Measurements from ENCODE around the gene HPS5.

HPS5 gene

DNA sequence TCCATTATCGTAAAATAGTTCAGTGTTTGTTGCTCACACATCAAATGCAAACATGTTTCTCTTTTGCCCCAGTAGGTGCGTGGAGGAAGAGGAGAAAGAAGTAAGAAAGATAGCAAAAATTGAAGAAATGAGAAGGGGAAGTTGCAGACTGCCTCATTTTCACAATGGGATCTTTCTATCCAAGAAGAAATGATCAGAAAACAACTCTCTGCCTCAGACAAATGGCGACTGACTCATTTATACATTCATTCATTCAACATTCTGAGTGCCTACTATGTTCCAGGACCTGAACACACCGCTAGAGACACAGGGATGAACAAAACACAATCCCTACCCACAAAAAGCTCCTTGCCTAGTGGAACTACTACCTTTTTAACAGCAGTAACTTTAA, 367 bp downstream of the HPS5 start:
- DNase-seq (ENCODE audit: low read depth in 2 of 2): no peak

DNA sequence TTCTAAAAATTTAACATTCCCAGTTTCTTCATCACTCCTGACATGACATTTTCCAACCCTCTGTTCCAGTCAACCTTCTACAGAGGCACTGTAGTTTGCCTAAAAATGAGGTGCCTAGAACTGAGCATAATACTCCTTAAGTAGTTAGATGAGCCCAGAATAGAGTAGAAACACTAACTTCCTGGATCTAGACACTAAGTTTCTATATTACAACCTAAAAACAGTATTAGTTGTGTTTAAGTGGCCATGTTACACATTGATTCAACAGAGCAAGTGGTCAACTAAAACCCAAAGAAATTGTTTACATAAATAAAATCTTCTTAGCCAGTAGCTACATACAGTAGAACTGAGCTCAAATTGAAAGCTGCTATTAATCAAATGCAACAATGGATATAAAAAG, 1.3 kb downstream of the HPS5 start:
- DNase-seq (ENCODE audit: low read depth in 2 of 2): no peak

DNA sequence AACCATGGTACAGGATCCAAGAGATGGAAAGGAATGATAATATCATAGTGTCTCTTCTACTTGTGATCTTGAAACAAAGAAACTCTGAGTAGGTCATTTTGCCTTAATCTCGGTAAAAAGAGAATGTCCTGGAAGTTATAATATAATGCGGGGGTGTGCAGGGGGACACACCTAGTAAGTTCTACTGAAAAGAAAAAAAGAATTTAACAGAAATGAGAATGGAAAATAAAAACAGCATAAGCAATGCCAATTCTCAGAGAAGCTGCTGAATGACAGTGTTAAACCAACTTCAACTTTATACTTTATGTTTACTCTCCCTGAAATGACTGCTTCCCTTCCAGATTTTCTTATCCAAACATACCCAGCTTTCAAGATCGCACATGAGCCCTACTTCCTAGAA, 2.0 kb downstream of the HPS5 start:
- no peak for DNase-seq (ENCODE audit: low read depth in 2 of 2)

DNA sequence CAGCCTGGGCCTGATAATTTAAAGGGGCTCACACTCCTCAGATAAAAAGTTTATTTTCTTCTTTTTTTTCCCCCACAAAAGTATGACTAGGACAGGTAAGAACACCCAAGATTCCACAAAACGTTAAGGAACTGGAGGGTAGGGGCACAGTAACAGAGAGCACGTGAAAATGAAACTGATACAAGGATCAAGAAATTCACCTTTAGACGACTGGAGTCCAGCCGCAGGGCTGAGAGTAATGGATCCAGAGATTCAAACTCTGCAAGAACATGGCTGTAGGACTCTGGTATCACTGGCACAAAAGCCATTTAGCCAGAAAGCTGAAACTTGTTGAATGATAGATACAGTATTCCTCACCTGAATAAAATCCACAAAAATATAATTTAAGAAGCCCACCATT, 4.4 kb downstream of the HPS5 start:
- DNase-seq (ENCODE audit: low read depth in 2 of 2): no peak

DNA sequence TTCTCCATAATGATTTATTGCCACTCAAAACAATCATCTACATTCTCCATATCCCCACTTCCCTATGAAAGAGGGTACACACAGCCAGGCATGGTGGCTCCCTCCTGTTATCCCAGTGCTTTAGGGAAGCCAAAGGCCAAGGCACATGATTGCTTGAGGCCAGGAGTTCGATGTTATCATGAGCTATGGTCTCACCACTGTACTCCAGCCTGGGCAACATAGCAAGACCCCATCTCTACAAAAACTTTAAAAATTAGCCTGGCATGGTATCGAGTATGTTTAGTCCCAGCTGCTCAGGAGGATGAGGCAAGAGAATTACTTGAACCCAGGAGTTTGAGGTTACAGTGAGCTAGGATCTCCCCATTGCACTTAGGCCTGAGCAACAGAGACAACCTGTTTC, 6.0 kb downstream of the HPS5 start:
- no peak for DNase-seq (ENCODE audit: low read depth in 2 of 2)

DNA sequence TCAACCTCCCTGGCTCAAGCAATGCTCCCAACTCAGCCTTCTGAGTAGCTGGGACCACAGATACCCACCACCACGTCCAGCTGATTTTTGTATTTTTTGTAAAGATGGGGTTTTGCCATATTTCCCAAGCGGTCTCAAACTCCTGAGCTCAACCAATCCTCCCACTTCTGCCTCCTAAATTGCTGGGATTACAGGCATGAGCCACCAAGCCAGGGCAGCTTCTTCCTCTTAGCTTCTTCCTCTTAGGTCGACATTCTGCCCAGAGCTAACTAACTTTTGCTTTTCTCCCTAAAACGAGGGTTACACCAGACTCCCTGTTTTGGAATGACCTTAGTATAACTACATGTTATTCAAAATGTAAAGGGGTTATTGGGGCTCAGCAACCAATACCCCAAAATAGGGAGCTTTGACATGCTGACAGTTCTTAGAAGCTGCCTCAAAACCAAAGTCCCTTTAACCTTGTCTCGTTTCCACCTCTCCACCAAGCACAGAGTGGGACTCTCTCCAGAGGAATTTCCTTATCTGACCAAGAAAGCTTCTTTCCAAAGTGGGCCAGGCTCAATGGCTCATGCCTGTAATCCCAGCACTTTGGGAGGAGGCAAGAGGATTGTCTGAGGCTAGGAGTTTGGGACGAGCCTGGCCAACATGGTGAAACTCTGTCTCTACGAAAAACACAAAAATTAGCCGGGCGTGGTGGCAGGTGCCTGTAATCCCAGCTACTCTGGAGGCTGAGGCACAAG, 7.0 kb downstream of the HPS5 start:
- no peak for DNase-seq (ENCODE audit: low read depth in 2 of 2)

DNA sequence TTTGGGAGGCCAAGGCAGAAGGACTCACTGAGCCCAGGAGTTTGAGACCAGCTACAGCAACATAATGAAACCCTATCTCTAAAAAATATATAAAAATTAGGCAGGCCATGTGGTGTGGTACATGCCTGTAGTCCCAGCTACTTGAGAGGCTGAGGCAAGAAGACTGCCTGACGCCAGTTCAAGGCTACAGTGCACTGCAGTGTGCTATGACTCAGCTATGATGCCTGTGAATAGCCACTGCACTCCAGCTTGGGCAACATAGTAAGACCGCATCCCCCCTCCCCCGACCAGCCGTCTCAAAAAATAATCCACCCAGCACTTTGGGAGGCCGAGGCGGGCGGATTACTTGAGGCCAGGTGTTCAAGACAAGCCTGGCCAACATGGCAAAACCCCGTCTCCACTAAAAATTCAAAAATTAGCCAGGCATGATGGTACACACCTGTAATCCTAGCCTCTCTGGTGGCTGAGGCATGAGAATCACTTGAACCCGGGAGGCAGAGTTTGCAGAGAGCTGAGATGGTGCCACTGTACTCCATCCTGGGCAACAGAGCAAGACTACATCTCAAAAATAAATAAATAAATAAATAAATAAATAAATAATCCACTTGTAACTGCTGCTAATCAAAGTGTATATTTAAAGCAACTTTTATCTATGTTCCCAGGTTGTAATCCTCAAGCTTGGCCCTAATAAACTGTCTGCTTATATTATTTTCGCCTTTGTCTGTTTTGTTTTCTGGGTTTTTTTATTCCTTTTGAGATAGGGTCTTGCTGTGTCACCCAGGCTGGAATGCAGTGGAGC, 7.8 kb downstream of the HPS5 start:
- DNase-seq (ENCODE audit: low read depth in 2 of 2): no peak

DNA sequence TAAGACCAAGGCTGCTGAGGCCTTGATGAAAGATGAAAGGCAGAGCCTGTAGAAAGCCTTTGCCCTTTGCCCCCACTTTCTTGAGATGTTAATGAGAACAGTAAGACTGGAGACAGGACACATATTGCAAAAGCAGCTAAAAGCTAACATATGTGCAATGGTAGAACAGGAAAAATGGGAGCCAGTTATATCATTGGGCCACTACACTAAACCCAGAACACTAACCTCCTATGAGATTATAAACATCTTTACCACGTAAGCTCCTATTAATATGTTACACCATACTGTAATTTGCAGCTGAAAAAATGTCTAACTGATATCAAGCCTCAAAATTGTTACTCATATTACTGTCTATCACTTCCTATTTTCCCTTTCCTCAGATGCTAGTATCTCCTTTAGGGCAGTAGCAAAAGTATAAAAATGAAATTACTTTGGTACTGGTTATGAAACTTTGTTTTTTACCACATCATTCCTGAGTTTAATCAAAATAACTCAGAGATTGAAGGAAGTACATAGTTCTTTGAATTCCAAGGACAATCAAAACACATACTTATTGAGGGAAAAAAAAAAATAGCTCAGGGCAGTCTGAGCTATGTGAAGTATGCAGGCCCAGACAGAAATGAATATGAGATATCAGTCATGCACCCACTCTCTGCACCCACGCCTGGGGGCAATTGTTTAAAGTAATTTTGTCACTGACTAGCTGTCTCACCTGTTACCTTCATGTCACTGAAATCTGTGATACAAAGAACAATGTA, 9.1 kb downstream of the HPS5 start:
- no peak for DNase-seq (ENCODE audit: low read depth in 2 of 2)

DNA sequence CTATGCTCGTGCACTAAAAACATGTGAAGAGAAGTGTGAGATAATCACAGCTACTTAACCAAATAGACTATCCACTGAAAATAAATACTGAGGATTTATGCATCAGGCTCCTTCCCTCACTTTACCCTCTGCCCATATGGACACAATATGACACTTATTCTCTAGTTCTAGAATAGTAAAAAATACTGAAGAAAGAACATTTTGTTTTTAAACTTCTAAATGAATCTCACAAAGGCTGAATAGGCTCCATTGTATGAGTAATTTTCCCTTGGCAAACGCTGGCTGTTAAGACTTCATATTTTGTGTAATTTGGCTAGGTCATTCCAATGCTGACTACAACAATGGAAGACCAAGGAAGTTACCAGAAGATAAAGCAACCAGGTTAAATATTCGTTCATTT, 9.9 kb downstream of the HPS5 start:
- no peak for DNase-seq (ENCODE audit: low read depth in 2 of 2)

DNA sequence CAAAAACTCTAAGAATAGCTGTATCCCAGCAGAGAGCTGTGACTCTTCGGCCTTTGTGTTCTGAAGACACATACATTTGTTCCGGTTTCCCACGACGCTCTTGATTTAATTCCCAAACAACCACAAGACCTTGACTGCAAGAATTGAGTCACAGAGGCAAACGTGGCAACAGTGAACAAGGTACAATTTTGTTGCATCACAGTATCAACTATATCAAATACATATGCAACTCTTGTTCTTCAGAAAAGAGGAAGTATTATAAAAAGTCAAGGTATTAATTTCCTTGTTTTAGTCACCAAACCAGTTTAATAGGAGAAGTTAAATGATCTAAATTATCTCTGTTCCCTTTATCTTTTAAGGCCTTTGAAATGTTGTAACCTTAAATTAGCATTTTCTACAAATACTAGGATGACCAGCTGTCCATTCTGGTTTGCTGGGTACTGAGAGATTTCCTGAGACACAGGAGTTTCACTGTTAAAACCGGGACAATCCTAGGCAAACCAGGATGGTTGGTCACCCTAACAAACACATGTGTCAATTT, 11.1 kb downstream of the HPS5 start:
- no peak for DNase-seq (ENCODE audit: low read depth in 2 of 2)

DNA sequence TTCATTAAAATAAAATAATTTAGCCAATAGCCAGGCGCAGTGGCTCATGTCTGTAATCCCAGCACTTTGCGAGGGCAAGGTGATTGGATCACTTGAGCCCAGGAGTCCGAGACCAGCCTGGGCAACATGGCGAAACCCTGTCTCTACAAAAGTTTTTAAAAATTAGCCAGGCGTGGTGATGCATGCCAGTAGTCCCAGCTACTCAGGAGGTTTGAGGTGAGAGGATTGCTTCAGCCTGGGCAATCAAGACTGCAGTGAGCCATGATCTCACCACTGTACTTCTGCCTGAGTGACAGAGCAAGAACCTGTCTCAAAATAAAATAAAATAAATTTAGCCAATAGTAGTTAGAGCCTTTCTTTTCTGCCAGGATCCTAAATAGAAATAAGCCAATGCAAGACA, 12.2 kb downstream of the HPS5 start:
- DNase-seq (ENCODE audit: low read depth in 2 of 2): no peak

DNA sequence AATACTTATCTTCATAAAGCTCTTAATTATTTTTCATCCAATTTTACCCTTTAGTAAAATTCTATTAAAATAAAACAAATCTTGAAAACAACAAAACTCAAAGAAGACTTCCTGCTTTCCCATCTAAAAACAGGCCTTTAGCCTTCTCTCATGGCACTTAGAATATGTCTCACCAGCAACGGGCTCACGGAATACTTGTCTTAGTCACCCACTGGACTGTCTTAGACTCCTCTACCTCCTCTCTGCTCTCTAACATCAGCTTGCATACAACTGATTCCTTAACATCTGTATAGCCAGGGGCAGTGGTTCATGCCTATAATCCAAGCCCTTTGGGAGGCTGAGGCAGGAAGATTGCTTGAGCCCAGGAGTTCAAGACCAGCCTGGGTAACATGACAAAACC, 13.7 kb downstream of the HPS5 start:
- DNase-seq (ENCODE audit: low read depth in 2 of 2): no peak

DNA sequence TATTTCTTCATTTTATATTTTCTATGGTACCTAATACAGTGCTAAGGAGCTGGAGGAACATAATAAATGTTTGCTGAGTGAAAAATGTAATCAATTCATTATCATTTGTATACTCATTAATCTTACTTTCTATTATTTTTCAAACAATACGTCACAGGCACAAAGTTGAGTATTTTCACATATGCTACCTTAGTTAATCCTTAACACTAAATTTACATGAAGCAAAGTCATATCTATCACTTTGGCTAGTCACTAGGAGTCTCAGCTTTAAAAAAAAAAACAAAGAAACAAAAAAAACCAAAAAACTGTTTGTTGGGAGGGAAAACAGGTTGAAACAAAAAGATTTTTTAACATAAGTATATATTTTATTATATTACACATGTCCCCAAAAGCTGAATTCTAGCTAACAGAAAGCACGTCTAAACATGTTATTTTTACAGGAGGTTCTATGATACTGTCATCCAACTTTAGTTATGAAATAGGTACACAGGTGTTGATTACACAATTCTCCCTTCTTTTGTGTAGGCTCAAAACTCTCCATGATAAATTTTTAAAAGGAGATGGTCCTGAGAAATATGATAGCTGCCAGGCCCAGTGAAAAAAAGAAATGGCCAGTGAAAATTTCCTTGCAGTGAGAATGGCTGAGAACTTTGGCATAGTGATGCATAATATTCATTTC, 14.3 kb downstream of the HPS5 start:
- no peak for DNase-seq (ENCODE audit: low read depth in 2 of 2)

DNA sequence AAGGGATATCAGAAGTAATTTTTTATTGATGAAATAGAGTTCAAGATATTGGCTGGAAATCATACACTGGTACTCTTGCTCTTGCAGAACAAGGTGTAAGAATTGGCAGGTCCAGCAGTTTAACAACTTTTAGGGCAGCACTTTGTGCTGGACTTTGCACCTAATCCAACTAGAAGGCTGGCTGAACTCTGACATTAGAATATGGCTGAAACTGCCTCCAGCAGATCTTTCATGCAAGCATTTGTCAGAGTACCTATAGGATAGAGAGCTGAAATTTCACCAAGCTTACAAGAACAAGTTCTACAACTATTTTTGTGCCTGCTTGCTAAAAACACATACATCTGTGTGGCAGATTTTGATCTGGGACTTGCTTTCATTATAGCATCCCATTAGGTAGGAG, 17.2 kb downstream of the HPS5 start:
- DNase-seq (ENCODE audit: low read depth in 2 of 2): no peak

DNA sequence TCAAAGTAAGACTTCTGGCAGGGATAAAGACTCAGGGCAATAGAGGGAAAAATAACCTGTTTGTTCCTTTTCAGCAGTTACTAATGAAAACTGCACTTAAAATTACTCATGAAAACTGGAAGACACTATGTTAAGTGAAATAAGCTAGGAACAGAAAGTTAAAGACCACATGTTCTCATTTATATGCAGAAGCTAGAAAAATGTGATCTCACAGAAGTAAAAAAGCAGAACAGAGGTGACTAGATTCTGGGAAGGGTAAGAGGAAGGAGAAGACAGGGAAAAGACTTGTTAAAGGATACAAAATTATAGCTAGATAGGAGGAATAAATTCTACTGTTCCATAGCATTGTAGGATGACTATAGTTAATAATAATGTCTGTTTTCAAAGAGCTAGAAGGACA, 22.2 kb downstream of the HPS5 start:
- DNase-seq (ENCODE audit: low read depth in 2 of 2): no peak

DNA sequence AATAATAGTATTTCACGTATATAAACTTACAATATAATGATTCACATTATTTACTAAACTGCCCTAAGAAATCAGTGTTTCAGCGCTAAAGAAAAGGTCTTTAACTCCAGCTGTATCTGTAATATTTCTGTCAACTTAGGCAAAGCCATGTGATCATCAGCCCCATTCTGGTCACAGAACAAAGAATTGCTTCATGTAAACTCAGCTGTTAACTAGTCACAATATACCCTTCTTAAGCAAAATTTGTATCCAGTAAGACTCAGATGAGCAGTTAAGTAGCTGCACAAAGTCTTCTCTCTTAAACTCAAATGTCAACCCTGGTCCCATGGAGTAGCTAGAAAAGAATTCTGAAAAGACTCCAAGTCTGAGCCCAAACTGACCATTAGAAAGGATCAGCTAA, 26.6 kb downstream of the HPS5 start:
- DNase-seq (ENCODE audit: low read depth in 2 of 2): no peak

DNA sequence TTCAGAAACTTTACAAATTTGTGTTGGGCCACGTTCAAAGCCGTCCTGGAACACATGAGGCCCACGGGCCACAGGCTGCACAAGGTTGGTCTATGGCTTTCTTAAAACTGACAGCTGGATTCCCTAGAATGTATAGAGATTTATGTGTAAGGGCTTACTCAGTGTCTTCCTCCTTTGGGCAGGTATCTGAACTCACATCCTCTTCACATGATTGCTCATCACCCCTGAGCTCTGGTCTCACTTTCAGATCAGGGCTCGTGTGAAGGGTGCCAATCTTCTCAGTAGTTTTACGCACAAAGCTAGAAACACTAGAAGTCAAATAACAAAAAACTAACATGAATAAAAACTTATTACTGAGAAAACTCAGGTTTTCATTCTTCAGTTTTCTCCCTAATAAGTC, 27.1 kb downstream of the HPS5 start:
- DNase-seq (ENCODE audit: low read depth in 2 of 2): no peak

DNA sequence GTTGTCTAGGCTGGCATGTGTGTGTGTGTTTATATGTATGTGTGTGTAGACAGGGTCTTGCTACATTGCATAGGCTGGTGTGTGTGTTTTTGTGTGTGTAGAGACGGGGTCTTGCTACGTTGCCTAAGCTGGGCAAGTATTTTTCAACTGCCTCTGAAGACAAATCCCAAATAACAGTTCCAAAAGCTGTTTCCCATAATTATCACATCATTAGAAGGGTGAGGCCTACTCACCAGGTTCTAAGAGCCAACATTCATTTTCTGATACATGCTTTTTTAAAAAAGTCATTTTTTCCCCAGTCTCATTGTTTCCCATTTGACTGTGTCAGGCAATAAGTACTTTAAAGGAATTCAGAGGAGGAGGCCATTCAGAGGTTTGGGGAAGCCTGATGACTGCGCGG, 33.0 kb downstream of the HPS5 start:
- no peak for DNase-seq (ENCODE audit: low read depth in 2 of 2)

DNA sequence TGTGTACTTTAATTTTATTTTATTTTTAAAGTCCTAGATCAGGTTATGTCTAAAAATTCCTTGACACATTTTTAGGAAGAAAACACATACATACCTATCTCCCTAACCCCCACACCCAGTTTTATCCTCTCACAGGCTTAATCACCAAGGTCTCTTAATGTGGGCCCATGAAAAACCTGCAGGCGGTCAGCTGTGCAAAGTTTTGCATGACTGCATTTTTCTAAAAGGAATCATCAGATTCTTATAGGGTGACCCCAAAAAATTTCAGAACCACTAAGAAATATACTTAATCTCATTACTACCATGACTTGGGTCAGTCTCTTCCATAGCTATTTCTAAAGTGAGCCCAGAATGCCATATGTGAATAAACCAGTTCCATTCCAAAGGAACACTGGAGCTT, 36.1 kb downstream of the HPS5 start:
- DNase-seq (ENCODE audit: low read depth in 2 of 2): no peak

DNA sequence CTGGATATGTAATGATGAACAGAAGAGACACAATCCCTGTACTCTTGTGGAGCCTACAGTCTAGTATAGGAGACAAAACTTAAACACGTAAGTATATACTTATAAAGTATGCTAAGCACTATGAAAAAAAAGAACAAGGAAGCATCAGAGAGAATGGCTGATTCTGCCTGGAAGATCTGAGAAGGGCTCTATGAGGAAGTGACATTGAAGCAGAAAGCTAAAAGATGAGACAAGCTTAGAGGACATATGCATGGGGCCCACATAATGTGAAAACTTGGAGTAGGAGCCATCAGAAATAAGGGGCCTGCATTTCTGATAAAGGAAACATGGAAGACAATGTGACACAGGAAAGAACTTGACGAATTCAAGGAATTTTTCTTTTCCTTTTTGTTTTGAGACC, 39.3 kb downstream of the HPS5 start:
- DNase-seq (ENCODE audit: low read depth in 2 of 2): no peak

DNA sequence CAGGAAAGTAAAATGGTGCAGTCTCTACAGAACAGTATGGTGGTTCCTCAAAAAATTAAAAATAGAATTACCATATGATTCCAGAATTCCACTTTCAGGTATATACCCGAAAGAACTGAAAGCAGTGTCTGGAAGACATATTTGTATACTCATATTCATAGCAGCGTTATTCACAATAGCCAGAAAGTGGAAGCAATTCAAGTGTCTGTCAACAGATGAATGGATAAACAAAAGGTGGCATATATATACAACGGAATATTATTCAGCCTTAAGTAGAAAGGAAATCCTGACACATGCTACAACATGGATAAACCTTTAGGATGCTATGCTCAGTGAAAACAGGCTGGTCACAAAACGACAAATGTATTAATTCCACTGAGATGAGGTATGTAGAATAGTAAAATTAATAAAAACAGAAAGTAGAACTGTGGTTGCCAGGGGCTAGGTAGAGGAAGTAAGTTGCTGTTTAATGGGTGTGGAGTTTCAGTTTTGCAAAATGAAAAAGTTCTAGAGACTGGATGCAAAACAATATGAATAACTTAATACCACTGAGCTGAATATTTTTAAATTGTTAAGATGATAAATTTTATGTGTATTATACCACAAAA, 41.4 kb downstream of the HPS5 start:
- DNase-seq (ENCODE audit: low read depth in 2 of 2): no peak

Measured in stimulated activated CD4-positive, alpha-beta T cell treated with anti-CD3 and anti-CD28 coated beads, Interleukin-1b, Interleukin-23, amount 100 ng/mL, for 4 hours (primary cell).